Osteocyte (in vitro differentiated cells): Measurements from ENCODE around the gene ENTPD6. TPM values are rescaled to one million over a fixed set of nuclear protein-coding genes. Genes with fewer than 3 reads are reported as not detected.

Experiments
- DNase-seq: peaks from one replicate; pipeline ENCODE4 v3.0.0; 2021; ENCODE audit warnings: mixed read lengths; ENCODE audit not compliant: unreplicated experiment; ENCODE audit errors: extremely low spot score
- H3K27ac Mint-ChIP-seq: one replicate; pipeline ENCODE4 v1.8.0; 2021; ENCODE audit warnings: mild to moderate bottlenecking, mixed read lengths; ENCODE audit not compliant: unreplicated experiment
- H3K27me3 Mint-ChIP-seq: one replicate; pipeline ENCODE4 v1.8.0; 2021; ENCODE audit warnings: mixed read lengths; ENCODE audit not compliant: unreplicated experiment
- H3K36me3 Mint-ChIP-seq: one replicate; pipeline ENCODE4 v1.8.0; 2021; ENCODE audit warnings: mixed read lengths; ENCODE audit not compliant: unreplicated experiment
- H3K4me1 Mint-ChIP-seq: one replicate; pipeline ENCODE4 v1.8.0; 2021; ENCODE audit warnings: mixed read lengths; ENCODE audit not compliant: unreplicated experiment
- H3K4me3 Mint-ChIP-seq: one replicate; pipeline ENCODE4 v1.8.0; 2021; ENCODE audit warnings: mild to moderate bottlenecking, moderate library complexity, mixed read lengths; ENCODE audit not compliant: unreplicated experiment
- H3K9me3 Mint-ChIP-seq: one replicate; pipeline ENCODE4 v1.8.0; 2021; ENCODE audit warnings: mixed read lengths; ENCODE audit not compliant: unreplicated experiment
- CTCF ChIP-seq: fragments of 200-600 bp; sonication (generic); IDR thresholded peaks from 2 replicates; pipeline ENCODE4 v1.5.0; 2021; ENCODE audit warnings: antibody characterized with exemption, mild to moderate bottlenecking, moderate library complexity
- total RNA-seq: library from RNA; stranded (reverse); gene quantifications from 2 replicates; pipeline ENCODE4 v1.2.1, GENCODE V29; 2021

ENTPD6 gene
- total RNA-seq, 1 donor from 2014 or later = 62.0 TPM

GRCh38 chr20:25212242-25212641 lies 16.7 kb downstream of the ENTPD6 start:
- Mint-ChIP-seq H3K27ac (no peak overlapping the region), H3K4me3 (no peak overlapping the region), H3K27me3 (no peaks in the 10 kb centered on the region), H3K36me3 (peaks cover 33% of the 10 kb centered on the region), H3K9me3 (no peaks in the 10 kb centered on the region), H3K4me1 (peaks cover 11% of the 10 kb centered on the region)
- DNase-seq = no peak
- TF ChIP-seq CTCF = no peak

- DNase-seq = no peak
- Mint-ChIP-seq H3K36me3 (peaks cover 35% of the 10 kb centered on the region), H3K4me1 (peaks cover 8% of the 10 kb centered on the region), H3K4me3 (no peak overlapping the region), H3K27me3 (no peaks in the 10 kb centered on the region), H3K27ac (no peak overlapping the region), H3K9me3 (no peaks in the 10 kb centered on the region)
- no peak for TF ChIP-seq CTCF
Measured at GRCh38 chr20:25213566-25214425, 18.3 kb downstream of the ENTPD6 start.

- Mint-ChIP-seq H3K4me3 (no peak overlapping the region), H3K27me3 (no peaks in the 10 kb centered on the region), H3K27ac (no peak overlapping the region), H3K4me1 (peaks cover 8% of the 10 kb centered on the region), H3K9me3 (no peaks in the 10 kb centered on the region), H3K36me3 (peaks cover 36% of the 10 kb centered on the region)
- no peak for TF ChIP-seq CTCF
- DNase-seq = no peak
Measured at GRCh38 chr20:25214426-25214790, 18.9 kb downstream of the ENTPD6 start.

GRCh38 chr20:25214819-25215218 lies 19.3 kb downstream of the ENTPD6 start:
- Mint-ChIP-seq H3K27me3 (no peaks in the 10 kb centered on the region), H3K4me3 (no peak overlapping the region), H3K27ac (no peak overlapping the region), H3K9me3 (no peaks in the 10 kb centered on the region), H3K4me1 (peaks cover 12% of the 10 kb centered on the region), H3K36me3 (peaks cover 33% of the 10 kb centered on the region)
- DNase-seq = no peak
- TF ChIP-seq CTCF = no peak

- no peak for TF ChIP-seq CTCF
- DNase-seq = no peak
- peaks cover 30% of the 10 kb centered on the region for H3K36me3 Mint-ChIP-seq
- H3K9me3 Mint-ChIP-seq = no peaks in the 10 kb centered on the region
- peaks cover 13% of the 10 kb centered on the region for H3K4me1 Mint-ChIP-seq
- no peaks in the 10 kb centered on the region for H3K27me3 Mint-ChIP-seq
- H3K27ac Mint-ChIP-seq = no peak overlapping the region
- H3K4me3 Mint-ChIP-seq = no peak overlapping the region
Measured at GRCh38 chr20:25215521-25215920, 20.0 kb downstream of the ENTPD6 start.
